Lung (tissue), 12 donors: ENCODE results near the gene GATA2. TPM values are rescaled to one million over a fixed set of nuclear protein-coding genes. Genes with fewer than 3 reads are reported as not detected.
A peak's percentile ranks its signal among the peaks of the same experiment; 100 is the strongest.

ENCODE experiments used
- ATAC-seq: fragments of 200-7000 bp; cut with Tn5 transposase; one replicate; pipeline ENCODE4 v1.9.1; 2020; ENCODE audit warnings: moderate number of reproducible peaks; ENCODE audit not compliant: insufficient read depth, low FRiP score
- DNase-seq, 3 donors: peaks; one replicate each; pipeline ENCODE4 v3.0.0-alpha.2; 2013 to 2017
- H3K27ac ChIP-seq, 2 donors: one replicate each; pipeline ENCODE4 v1.5.1; 2013; ENCODE audit warnings: mild to moderate bottlenecking in 2 of 2, moderate library complexity in 2 of 2, control low read depth in 1 of 2, inconsistent platforms in 1 of 2, low read depth in 1 of 2, low read length in 1 of 2
- H3K27me3 ChIP-seq, 3 donors: one replicate each; pipeline ENCODE4 v1.5.1; 2013; ENCODE audit warnings: low read length in 2 of 3; ENCODE audit not compliant: control insufficient read depth in 3 of 3, insufficient read depth in 3 of 3
- H3K36me3 ChIP-seq, 4 donors: one replicate each; pipeline ENCODE4 v1.5.1; 2013; ENCODE audit warnings: low read length in 4 of 4, mild to moderate bottlenecking in 1 of 4, moderate library complexity in 1 of 4; ENCODE audit not compliant: control insufficient read depth in 4 of 4, insufficient read depth in 4 of 4
- H3K4me1 ChIP-seq, 5 donors: one replicate each; pipeline ENCODE4 v1.5.1; 2013; ENCODE audit warnings: low read length in 5 of 5, mild to moderate bottlenecking in 2 of 5, moderate library complexity in 1 of 5; ENCODE audit not compliant: control insufficient read depth in 5 of 5, insufficient read depth in 5 of 5
- H3K4me3 ChIP-seq: one replicate; pipeline ENCODE4 v1.5.1; 2013; ENCODE audit warnings: mild to moderate bottlenecking, control low read depth, moderate library complexity
- H3K9ac ChIP-seq, 2 donors: one replicate each; pipeline ENCODE4 v1.5.1; 2013; ENCODE audit warnings: low read length in 2 of 2, control low read depth in 1 of 2; ENCODE audit not compliant: insufficient read depth in 1 of 2
- H3K9me3 ChIP-seq, 4 donors: one replicate each; pipeline ENCODE4 v1.5.1; 2013; ENCODE audit warnings: low read length in 3 of 4, mild to moderate bottlenecking in 1 of 4, moderate library complexity in 1 of 4; ENCODE audit not compliant: control insufficient read depth in 4 of 4, insufficient read depth in 3 of 4
- CTCF ChIP-seq: IDR thresholded peaks from 2 replicates; pipeline ENCODE4 v1.5.1; 2012; ENCODE audit warnings: mild to moderate bottlenecking; ENCODE audit errors: control extremely low read depth, extremely low read depth
- WGBS, 2 donors: extraction: QIAGEN DNeasy Blood & Tissue Kit; methylation state at CpG; one replicate each; pipeline ENCODE4 v1.1.7; 2013; 5-methylcytosine and 5-hydroxymethylcytosine counted together
- polyA plus RNA-seq, 2 donors: library from polyadenylated mRNA; stranded (reverse); fragments of 200-250 nt; gene quantifications; one replicate each; pipeline ENCODE4 v1.2.1, GENCODE V29; 2013
- total RNA-seq, 2 donors: library from RNA; depleted of rRNA in 1 of 2; stranded (reverse); fragments of >200 nt in 1 of 2; gene quantifications; one replicate each; pipeline ENCODE4 v1.2.1, GENCODE V29; 2014 to 2021
- donor health status: control.
- donor health status: control.
- donor health status: Bipolar disorder and iron deficiency.
- donor health status: healthy.
- donor health status: DM: yes; HTN: yes; CAD: no.

GATA2 gene
- total and polyA plus RNA-seq, 4 donors = 9.6 to 37.0 (median 28.7) TPM

- peak overlapping the region in 1 of 2 donors; percentile 82 for H3K27ac ChIP-seq
- ATAC-seq = no peak
These were observed 30.6 kb upstream of the GATA2 start for GRCh38 chr3:128523591-128523990.

DNA sequence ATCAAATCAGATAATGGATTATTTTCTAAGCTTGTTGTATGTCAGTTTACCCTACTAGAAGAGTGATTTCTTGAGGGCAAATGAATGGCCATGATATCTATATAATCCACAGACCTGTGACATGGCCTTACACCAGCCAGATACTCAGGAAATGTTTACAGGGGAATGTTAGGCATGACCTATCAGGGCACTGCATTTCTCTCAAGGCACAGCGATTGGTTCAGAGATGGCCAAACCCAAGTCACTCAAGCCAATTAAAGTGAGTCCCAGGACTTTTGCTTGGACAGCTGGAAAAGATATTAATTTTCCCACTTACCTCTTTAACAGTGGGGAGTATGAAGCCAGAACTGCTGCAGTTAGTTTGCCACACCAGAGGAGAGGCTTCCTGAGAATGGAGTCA lies 28.7 kb upstream of the GATA2 start:
- no peak overlapping the region for H3K9ac ChIP-seq
- DNase-seq = no peak
- no peaks in the 10 kb centered on the region for H3K9me3 ChIP-seq
- H3K4me1 ChIP-seq = peaks cover 0 to 5% (median 0%) of the 10 kb centered on the region in 5 donors
- WGBS, 2 donors = 95 to 96% methylated on average over 1 of the region's 1 CpG
- ATAC-seq = no peak
- no peak overlapping the region for H3K4me3 ChIP-seq
- H3K36me3 ChIP-seq = no peaks in the 10 kb centered on the region
- no peak overlapping the region for H3K27ac ChIP-seq
- H3K27me3 ChIP-seq = peaks cover 0 to 34% (median 0%) of the 10 kb centered on the region in 3 donors
- no peak for TF ChIP-seq CTCF

More at GRCh38 chr3:128523591-128523990, 30.6 kb upstream of the GATA2 start:
- H3K36me3 ChIP-seq = no peaks in the 10 kb centered on the region
- TF ChIP-seq CTCF = no peak
- no peak overlapping the region for H3K4me3 ChIP-seq
- 38 to 71% methylated on average over 16 of the region's 16 CpGs for WGBS, 2 donors
- peaks cover 0 to 5% (median 0%) of the 10 kb centered on the region in 5 donors for H3K4me1 ChIP-seq
- DNase-seq = no peak
- H3K9me3 ChIP-seq = no peaks in the 10 kb centered on the region
- no peak overlapping the region for H3K9ac ChIP-seq
- H3K27me3 ChIP-seq = peaks cover 0 to 32% (median 0%) of the 10 kb centered on the region in 3 donors

GRCh38 chr3:128518587-128519490 lies 25.8 kb upstream of the GATA2 start:
- Histone ChIP-seq H3K36me3 (no peaks in the 10 kb centered on the region), H3K9me3 (peaks cover 0 to 2% (median 0%) of the 10 kb centered on the region in 4 donors), H3K4me1 (peaks cover 0 to 5% (median 0%) of the 10 kb centered on the region in 5 donors), H3K27me3 (peaks cover 0 to 30% (median 0%) of the 10 kb centered on the region in 3 donors), H3K27ac (no peak overlapping the region), H3K4me3 (no peak overlapping the region), H3K9ac (no peak overlapping the region)
- no peak for ATAC-seq
- TF ChIP-seq CTCF = no peak
- 86 to 89% methylated on average over 12 of the region's 12 CpGs for WGBS, 2 donors
- no peak for DNase-seq
